HG02885 (cell line): Measurements from ENCODE around the gene RHOU.
A peak's percentile ranks its signal among the peaks of the same experiment; 100 is the strongest.

Experiments
- ATAC-seq: cut with Tn5 transposase; IDR thresholded peaks from one replicate; pipeline ENCODE4 v1.9.1; 2021; ENCODE audit warnings: mild to moderate bottlenecking; ENCODE audit not compliant: unreplicated experiment, poor library complexity

The RHOU gene

GRCh38 chr1:228782662-228783417, 47.6 kb downstream of the RHOU start:
- no peak for ATAC-seq

GRCh38 chr1:228783418-228784040, 48.2 kb downstream of the RHOU start:
- ATAC-seq: no peak

GRCh38 chr1:228784181-228784580, 48.9 kb downstream of the RHOU start:
- ATAC-seq: no peak

GRCh38 chr1:228785366-228786330, 50.4 kb downstream of the RHOU start:
- ATAC-seq: no peak

- no peak for ATAC-seq
Measured at GRCh38 chr1:228786361-228787129, 51.3 kb downstream of the RHOU start.

- no peak for ATAC-seq
Measured at GRCh38 chr1:228791791-228792190, 56.5 kb downstream of the RHOU start.

- ATAC-seq: no peak
Measured at GRCh38 chr1:228792601-228793000, 57.3 kb downstream of the RHOU start.

GRCh38 chr1:228793032-228793431, 57.8 kb downstream of the RHOU start:
- ATAC-seq: no peak

- ATAC-seq: peak; percentile 44
Measured at GRCh38 chr1:228794173-228794572, 58.9 kb downstream of the RHOU start.

- ATAC-seq: peak; percentile 59
Measured at GRCh38 chr1:228794810-228795209, 59.5 kb downstream of the RHOU start.

GRCh38 chr1:228795596-228795995, 60.3 kb downstream of the RHOU start:
- ATAC-seq: no peak
